ENCODE measurements around the gene ATP6V1G2. TPM values are rescaled to one million over a fixed set of nuclear protein-coding genes. Genes with fewer than 3 reads are reported as not detected.
"Not testable (repeated sequence)": the region's sequence is repeated elsewhere in the genome, so short reads cannot be mapped to it uniquely, and the experiment has no call there.

The ATP6V1G2 gene
- total RNA-seq, 1 donor from 2014 or later = 0.82 TPM

DNA sequence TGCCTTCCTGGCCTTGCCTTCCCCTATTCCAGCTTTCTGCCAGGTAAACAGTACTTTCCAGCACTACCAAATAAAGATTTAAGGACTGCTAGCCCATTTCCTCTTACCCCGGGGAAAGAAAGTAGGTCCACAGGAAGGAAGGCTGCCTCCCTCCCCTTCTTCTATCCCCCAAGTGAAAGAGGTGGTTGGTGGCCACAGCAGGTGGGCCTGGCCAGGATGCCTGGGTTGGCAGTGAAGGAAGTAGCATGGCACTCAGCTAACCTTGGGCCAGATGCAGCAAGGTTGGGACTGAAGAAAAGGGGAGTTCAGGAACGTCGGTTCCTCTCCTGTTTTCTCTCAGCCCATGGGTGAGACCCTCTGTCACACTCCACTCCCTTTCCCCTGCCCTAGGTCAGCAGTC lies 9.9 kb upstream of the ATP6V1G2 start:
- Mint-ChIP-seq H3K36me3 (ENCODE audit: low read depth) (peaks cover 51% of the 10 kb centered on the region), H3K4me3 (ENCODE audit: low read depth) (no peak overlapping the region), H3K9me3 (no peaks in the 10 kb centered on the region), H3K4me1 (ENCODE audit: low read depth) (peaks cover 43% of the 10 kb centered on the region), H3K27me3 (ENCODE audit: low read depth) (no peaks in the 10 kb centered on the region), H3K27ac (no peak overlapping the region)
- DNase-seq (ENCODE audit: low spot score) = no peak
- intact Hi-C loops (cut with micrococcal nuclease) = no loop called here

DNA sequence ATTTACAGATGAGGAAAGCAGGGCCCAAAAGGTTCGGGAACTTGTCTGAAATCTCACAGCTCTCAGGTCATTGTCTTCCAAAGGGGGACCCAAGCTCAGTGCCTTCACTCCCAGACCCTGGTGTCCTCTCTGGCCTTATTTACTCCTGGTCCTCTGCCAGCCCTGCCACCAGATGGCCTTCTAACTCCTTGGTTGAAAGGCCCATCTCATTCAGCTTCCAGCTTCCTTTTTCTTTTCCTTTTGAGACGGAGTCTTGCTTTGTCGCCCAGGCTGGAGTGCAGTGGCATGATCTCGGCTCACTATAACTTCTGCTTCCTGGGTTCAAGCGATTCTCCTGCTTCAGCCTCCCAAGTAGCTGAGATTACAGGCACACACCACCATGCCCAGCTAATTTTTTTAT lies 5.0 kb upstream of the ATP6V1G2 start:
- H3K4me3 Mint-ChIP-seq (ENCODE audit: low read depth); H3K9me3 Mint-ChIP-seq; H3K27ac Mint-ChIP-seq; H3K27me3 Mint-ChIP-seq (ENCODE audit: low read depth): not testable (repeated sequence)
- peak; percentile 51 for DNase-seq (ENCODE audit: low spot score)
- intact Hi-C loops (cut with micrococcal nuclease) = loop anchor here (1.0 kb wide), 2 partner anchors 30 to 47 kb away; no protein-coding TSS in a partner anchor
- H3K4me1 Mint-ChIP-seq (ENCODE audit: low read depth) = peaks cover 25% of the 10 kb centered on the region
- H3K36me3 Mint-ChIP-seq (ENCODE audit: low read depth) = peaks cover 25% of the 10 kb centered on the region

DNA sequence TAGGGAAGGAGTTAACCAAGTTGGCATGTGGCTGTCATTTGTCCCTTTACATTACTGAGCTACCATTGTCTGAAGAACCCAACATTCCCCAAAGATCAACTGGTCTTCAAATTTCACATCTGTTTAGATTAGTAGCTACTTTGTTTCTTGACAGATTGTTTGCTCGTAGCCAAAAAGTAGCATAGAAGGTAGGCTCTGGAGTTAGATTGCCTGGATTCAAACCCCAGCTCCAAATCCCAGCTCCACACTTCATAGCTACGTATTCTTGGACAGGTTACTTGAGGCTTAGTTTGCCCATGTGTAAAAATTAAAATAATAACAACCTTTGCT lies 2.1 kb upstream of the ATP6V1G2 start:
- intact Hi-C loops (cut with micrococcal nuclease) = loop anchor here (5.0 to 10.0 kb wide), 2 partner anchors 284 to 934 kb away; partner anchors contain the start of genes MRPS18B and PPP1R10
- Mint-ChIP-seq H3K27me3 (ENCODE audit: low read depth) (no peaks in the 10 kb centered on the region), H3K4me1 (ENCODE audit: low read depth) (peaks cover 22% of the 10 kb centered on the region)

DNA sequence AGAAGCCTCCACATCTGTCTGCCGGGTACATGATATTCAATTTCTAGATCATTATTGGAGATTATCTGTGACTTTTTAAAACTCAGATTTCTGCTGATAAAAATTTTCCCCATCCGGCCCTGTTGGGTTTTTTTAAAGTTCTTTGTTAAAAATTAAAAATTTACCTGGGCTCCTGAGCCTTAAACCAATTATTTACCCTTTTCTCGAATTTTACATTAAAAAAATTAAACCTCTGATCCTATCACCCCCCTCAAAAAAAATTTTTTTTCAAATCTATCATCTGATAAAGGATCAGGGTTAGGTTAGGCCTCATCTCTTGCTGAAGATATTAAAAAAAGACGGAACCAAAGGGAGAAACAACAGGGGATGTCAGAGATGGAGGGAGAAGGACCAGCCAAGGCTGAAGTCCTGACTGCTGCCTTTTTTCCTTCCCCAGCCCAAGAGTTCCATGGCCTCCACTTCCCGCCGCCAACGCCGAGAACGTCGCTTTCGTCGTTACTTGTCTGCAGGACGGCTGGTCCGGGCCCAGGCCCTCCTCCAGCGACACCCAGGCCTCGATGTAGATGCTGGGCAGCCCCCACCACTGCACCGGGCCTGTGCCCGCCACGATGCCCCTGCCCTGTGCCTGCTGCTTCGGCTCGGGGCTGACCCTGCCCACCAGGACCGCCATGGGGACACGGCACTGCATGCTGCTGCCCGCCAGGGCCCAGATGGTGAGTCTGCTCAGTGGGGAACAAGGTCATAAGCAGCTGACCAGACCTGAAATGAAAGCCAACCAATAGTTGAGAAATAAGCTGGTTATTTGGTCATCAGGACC lies 1.5 kb upstream of the ATP6V1G2 start:
- no peaks in the 10 kb centered on the region for H3K27me3 Mint-ChIP-seq (ENCODE audit: low read depth)
- peak overlapping the region; percentile 78 for H3K27ac Mint-ChIP-seq
- intact Hi-C loops (cut with micrococcal nuclease) = loop anchor here (1.0 to 10.0 kb wide), 6 partner anchors 20 to 933 kb away; partner anchors contain the start of genes BAG6, MRPS18B, PPP1R10 and PRRC2A
- peak overlapping the region; percentile 84 for H3K4me3 Mint-ChIP-seq (ENCODE audit: low read depth)
- peaks cover 27% of the 10 kb centered on the region for H3K4me1 Mint-ChIP-seq (ENCODE audit: low read depth)
- no peaks in the 10 kb centered on the region for H3K9me3 Mint-ChIP-seq
- peaks cover 18% of the 10 kb centered on the region for H3K36me3 Mint-ChIP-seq (ENCODE audit: low read depth)
- DNase-seq (ENCODE audit: low spot score) = no peak

More for the DNA sequence above, 2.1 kb upstream of the ATP6V1G2 start:
- H3K9me3 Mint-ChIP-seq = no peaks in the 10 kb centered on the region
- DNase-seq (ENCODE audit: low spot score) = no peak
- H3K4me3 Mint-ChIP-seq (ENCODE audit: low read depth) = peak overlapping the region; percentile 84
- peaks cover 18% of the 10 kb centered on the region for H3K36me3 Mint-ChIP-seq (ENCODE audit: low read depth)
- H3K27ac Mint-ChIP-seq = peak overlapping the region; percentile 3

DNA sequence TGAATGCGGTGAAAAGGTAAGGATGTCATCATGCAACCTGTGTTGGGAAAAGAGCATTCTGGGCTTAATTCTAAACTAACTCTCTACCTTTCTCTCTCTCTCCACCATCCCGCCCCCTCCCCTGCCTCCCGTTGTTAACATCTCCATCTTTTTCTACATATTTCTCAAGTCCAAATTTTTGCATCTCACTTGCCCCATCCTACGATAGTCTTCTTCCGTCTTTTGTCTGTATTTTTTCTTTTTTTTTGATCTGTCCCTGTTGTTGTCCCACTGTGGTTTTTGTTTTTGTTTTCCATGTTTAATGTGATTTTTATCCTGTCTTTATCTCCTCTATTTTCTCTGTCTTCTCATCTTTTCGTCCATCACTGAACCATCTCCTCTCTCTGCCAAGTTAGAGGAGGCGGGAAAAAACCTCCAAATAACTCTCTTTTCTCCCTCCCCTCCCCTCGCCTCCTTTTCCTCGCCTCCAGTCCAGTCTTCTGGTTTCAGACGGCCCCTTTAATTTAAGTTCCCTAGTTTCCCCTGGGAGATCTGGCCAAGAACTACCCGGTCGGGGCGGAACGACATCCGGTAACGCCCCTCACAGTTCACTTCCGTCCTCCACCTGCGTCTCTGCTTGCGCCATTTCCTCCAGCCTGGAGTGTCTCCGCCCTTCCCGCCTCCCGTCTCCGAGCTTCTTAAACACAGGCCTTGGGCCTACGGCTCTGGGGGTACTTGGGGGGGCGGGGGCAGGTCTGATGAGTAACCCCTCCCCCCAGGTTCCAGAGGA lies 734 bp upstream of the ATP6V1G2 start, which contains the start of gene NFKBIL1:
Gene NFKBIL1 (plus strand): TSS at position 651 of the 769 bp plus-strand sequence. CDS start 87 bp downstream, at position 738.
- intact Hi-C loops (cut with micrococcal nuclease) = loop anchor here (1.0 to 10.0 kb wide), 7 partner anchors 21 to 932 kb away; partner anchors contain the start of genes BAG6, MRPS18B, PPP1R10 and PRRC2A
- peak within 1 kb of the TSS; percentile 84 for H3K4me3 Mint-ChIP-seq (ENCODE audit: low read depth)
- no peaks in the 10 kb centered on the region for H3K9me3 Mint-ChIP-seq
- DNase-seq (ENCODE audit: low spot score) = peak; percentile 90
- peaks cover 28% of the 10 kb centered on the region for H3K4me1 Mint-ChIP-seq (ENCODE audit: low read depth)
- H3K27ac Mint-ChIP-seq = peak within 1 kb of the TSS; percentile 78
- no peaks in the 10 kb centered on the region for H3K27me3 Mint-ChIP-seq (ENCODE audit: low read depth)
- H3K36me3 Mint-ChIP-seq (ENCODE audit: low read depth) = peaks cover 16% of the 10 kb centered on the region

DNA sequence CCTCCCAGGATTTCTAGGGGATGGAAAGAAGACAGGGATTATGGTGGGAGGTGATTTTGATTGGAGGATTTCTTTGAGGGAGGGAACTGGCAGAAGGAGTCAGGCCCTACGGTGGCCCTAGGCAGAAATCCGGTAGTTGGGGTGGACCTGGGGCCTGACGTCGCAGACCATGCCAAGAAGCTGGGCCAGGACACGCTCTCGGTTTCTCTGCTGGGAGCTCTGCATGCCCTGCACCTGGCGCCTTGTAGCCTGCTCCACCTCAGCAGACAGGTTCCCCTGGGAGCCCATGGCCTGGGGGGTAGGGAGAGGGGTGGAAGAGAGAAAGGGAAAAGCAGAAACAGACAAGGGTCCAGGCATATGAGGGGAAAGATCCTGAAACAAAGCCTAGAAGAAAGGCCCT lies 1.1 kb downstream of the ATP6V1G2 start:
- H3K27ac Mint-ChIP-seq = no peak overlapping the region
- H3K27me3 Mint-ChIP-seq (ENCODE audit: low read depth) = no peaks in the 10 kb centered on the region
- DNase-seq (ENCODE audit: low spot score) = no peak
- H3K36me3 Mint-ChIP-seq (ENCODE audit: low read depth) = peaks cover 19% of the 10 kb centered on the region
- H3K9me3 Mint-ChIP-seq = no peaks in the 10 kb centered on the region
- H3K4me1 Mint-ChIP-seq (ENCODE audit: low read depth) = peaks cover 30% of the 10 kb centered on the region
- intact Hi-C loops (cut with micrococcal nuclease) = loop anchor here (5.0 to 10.0 kb wide), 2 partner anchors 287 to 930 kb away; partner anchors contain the start of genes MRPS18B and PPP1R10
- H3K4me3 Mint-ChIP-seq (ENCODE audit: low read depth) = peak overlapping the region; percentile 6

DNA sequence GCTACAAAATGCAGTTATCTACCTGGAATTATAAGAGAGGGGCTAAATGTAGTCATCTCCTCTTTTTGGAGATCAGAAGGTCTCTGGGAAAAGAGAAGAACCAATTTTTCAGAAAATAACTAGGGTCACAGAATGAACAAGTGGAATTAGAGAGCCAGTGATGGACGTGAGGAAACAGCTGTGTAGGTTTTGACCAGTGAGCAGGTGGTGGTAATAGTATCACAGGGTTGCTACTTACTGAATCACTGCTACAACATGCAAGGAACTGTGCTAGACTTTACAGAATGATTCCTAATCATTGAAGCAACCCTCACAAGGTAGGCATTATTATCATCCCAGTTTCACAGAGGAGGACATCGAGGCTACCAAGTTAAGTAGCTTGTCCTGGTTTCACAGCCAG lies 1.7 kb downstream of the ATP6V1G2 start:
- DNase-seq (ENCODE audit: low spot score) = no peak
- H3K27me3 Mint-ChIP-seq (ENCODE audit: low read depth) = no peaks in the 10 kb centered on the region
- peaks cover 23% of the 10 kb centered on the region for H3K36me3 Mint-ChIP-seq (ENCODE audit: low read depth)
- H3K9me3 Mint-ChIP-seq = no peaks in the 10 kb centered on the region
- no peak overlapping the region for H3K27ac Mint-ChIP-seq
- intact Hi-C loops (cut with micrococcal nuclease) = loop anchor here (5.0 to 10.0 kb wide), 2 partner anchors 288 to 930 kb away; partner anchors contain the start of genes MRPS18B and PPP1R10
- peaks cover 35% of the 10 kb centered on the region for H3K4me1 Mint-ChIP-seq (ENCODE audit: low read depth)
- H3K4me3 Mint-ChIP-seq (ENCODE audit: low read depth) = peak overlapping the region; percentile 11

DNA sequence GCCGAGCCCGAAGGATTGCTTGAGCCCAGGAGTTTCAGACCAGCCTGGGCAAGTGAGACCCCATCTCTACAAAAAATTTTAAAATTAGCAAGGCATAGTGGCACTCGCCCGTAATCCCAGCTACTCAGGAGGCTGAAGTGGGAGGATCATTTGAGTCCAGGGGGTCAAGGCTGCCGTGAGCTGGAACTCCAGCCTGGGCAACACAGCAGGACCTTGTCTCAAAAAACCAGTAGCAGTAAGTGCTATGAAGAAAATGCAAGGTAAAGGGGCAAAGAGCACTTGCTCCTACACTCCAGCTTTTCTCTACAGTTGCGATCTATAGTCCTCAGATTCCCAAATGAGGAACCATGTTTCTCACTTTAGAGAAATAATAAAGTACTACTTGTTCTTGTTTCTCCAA lies 2.8 kb downstream of the ATP6V1G2 start:
- Mint-ChIP-seq H3K9me3 (no peaks in the 10 kb centered on the region), H3K4me3 (ENCODE audit: low read depth) (no peak overlapping the region), H3K27me3 (ENCODE audit: low read depth) (no peaks in the 10 kb centered on the region), H3K4me1 (ENCODE audit: low read depth) (peaks cover 44% of the 10 kb centered on the region), H3K36me3 (ENCODE audit: low read depth) (peaks cover 31% of the 10 kb centered on the region), H3K27ac (no peak overlapping the region)
- no peak for DNase-seq (ENCODE audit: low spot score)
- intact Hi-C loops (cut with micrococcal nuclease) = loop anchor here (10.0 kb wide), 1 partner anchor 929 kb away; the partner anchor contains the start of genes MRPS18B and PPP1R10

DNA sequence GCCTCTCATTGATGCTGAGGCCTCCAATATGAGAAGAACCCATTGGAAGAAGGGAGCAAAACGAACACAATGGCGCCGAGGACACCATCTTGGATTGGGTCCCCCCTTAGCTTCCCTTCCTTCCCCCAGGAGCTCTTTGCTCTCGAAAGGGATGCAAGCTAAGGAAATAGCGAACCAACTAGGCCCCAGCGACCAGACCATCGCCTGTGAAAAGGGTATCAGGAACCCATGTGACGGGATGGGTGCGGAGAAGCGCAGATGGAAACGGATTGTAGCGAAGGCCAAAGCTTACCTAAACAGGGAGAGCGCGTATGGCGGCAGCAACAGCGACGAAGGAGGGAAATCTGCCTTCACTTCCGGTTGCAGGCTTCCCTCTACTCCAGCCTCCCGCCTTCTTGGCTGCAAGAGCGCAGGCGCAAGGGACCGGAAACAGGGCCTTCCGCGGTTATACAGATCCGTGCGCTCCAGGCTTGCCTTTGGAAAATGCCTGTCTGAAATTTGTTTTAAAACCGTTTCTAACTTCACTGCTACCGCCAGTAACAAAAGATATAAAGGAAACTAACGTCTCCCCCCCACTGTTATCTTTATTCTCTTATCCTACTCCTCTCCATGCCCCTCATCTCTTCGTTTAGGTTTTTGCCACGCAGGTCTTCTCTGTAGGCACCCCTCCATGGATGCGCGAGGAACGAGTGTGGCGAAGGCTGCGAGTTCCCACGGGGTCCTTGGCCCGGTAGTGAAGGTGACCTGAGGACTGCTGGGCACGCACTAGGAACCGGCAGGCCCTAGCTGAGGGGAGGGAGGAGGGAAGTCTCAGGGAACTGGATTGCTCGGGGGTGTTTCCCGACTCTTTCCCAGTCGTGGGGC lies 4.5 kb downstream of the ATP6V1G2 start, which contains the start of gene DDX39B:
Gene DDX39B (minus strand): TSS at position 346 of the 864 bp plus-strand sequence. CDS start 1,471 bp downstream, outside the sequence.
- intact Hi-C loops (cut with micrococcal nuclease) = loop anchor here (1.0 to 10.0 kb wide), 4 partner anchors 49 to 927 kb away; partner anchors contain the start of genes MRPS18B, PPP1R10 and PRRC2A
- Mint-ChIP-seq H3K27ac (peak within 1 kb of the TSS; percentile 95), H3K4me1 (ENCODE audit: low read depth) (peaks cover 42% of the 10 kb centered on the region), H3K9me3 (no peaks in the 10 kb centered on the region), H3K4me3 (ENCODE audit: low read depth) (peak within 1 kb of the TSS; percentile 98), H3K36me3 (ENCODE audit: low read depth) (peaks cover 43% of the 10 kb centered on the region), H3K27me3 (ENCODE audit: low read depth) (no peaks in the 10 kb centered on the region)
- peak; percentile 94 for DNase-seq (ENCODE audit: low spot score)

DNA sequence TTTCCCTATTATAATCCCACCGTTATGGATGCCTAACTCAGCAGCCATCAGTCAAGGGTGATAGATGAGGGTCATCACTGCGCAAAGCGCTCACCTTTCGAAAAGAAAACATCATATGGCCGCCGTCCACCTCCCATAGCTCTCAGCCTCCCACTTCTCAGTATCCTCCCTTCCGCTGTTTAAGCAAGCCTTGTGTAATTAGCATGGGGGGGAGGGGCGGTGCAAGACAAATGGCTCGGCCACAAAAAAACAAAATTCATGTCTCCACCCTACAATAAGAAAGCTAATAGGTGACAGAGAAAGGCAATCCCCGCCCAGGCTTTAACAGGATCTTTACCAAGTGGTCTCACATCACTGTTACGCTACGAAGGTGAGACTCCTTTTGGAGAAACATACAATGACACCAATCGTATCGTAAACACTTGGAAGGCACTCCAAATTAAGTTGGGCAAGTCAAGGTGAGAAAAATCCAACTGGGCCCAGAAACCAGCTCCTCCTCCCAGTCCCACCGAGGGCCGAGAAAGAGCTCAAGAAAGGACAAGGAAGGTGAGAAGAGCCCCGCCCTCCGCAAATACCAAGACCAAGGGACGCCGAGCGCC lies 5.2 kb downstream of the ATP6V1G2 start:
- Mint-ChIP-seq H3K4me3 (ENCODE audit: low read depth) (peak overlapping the region; percentile 98), H3K27ac (peak overlapping the region; percentile 95), H3K4me1 (ENCODE audit: low read depth) (peaks cover 41% of the 10 kb centered on the region), H3K36me3 (ENCODE audit: low read depth) (peaks cover 50% of the 10 kb centered on the region), H3K9me3 (no peaks in the 10 kb centered on the region), H3K27me3 (ENCODE audit: low read depth) (no peaks in the 10 kb centered on the region)
- peak; percentile 63 for DNase-seq (ENCODE audit: low spot score)
- intact Hi-C loops (cut with micrococcal nuclease) = loop anchor here (10.0 kb wide), 1 partner anchor 926 kb away; the partner anchor contains the start of genes MRPS18B and PPP1R10

DNA sequence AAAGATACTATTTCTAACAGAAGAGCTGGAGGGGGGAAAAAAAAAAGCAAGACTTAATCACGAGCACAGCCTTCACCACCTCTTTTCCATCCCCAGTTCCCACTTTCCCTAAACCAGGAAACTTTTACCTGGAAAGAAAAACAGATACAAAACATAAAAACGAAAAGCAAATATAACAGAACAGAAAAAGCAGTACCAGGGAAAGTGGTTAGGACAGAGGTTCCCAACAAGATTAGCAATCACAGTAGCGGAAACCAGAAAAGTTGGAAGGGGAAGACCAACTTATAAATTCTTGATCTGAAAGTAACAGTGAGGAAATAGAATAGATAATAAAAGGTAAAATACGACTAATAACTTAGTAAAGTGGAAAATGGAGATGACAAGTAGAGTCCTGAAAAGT lies 5.8 kb downstream of the ATP6V1G2 start:
- H3K4me3 Mint-ChIP-seq (ENCODE audit: low read depth) = peak overlapping the region; percentile 98
- H3K4me1 Mint-ChIP-seq (ENCODE audit: low read depth) = peaks cover 42% of the 10 kb centered on the region
- H3K27me3 Mint-ChIP-seq (ENCODE audit: low read depth) = no peaks in the 10 kb centered on the region
- intact Hi-C loops (cut with micrococcal nuclease) = loop anchor here (10.0 kb wide), 1 partner anchor 926 kb away; the partner anchor contains the start of genes MRPS18B and PPP1R10
- peak overlapping the region; percentile 71 for H3K27ac Mint-ChIP-seq
- no peak for DNase-seq (ENCODE audit: low spot score)
- H3K9me3 Mint-ChIP-seq = no peaks in the 10 kb centered on the region
- peaks cover 55% of the 10 kb centered on the region for H3K36me3 Mint-ChIP-seq (ENCODE audit: low read depth)
